Endothelial cell of umbilical vein (primary cell): Measurements from ENCODE around the gene SUPT5H.

Source experiments
- EZH2 ChIP-seq: IDR thresholded peaks from 2 replicates; pipeline ENCODE4 v1.6.1; 2012; ENCODE audit warnings: borderline replicate concordance, low read depth, mild to moderate bottlenecking, moderate library complexity, low read length, inconsistent platforms; ENCODE audit not compliant: severe bottlenecking
- FOS ChIP-seq: IDR thresholded peaks from 2 replicates; pipeline ENCODE4 v1.6.1; 2011; ENCODE audit warnings: mild to moderate bottlenecking, low read length, moderate library complexity, borderline replicate concordance; ENCODE audit not compliant: insufficient read depth
- GATA2 ChIP-seq: IDR thresholded peaks from 2 replicates; pipeline ENCODE4 v1.7.0; 2011; ENCODE audit warnings: low read depth, mild to moderate bottlenecking, moderate library complexity, mixed read lengths, low read length; ENCODE audit not compliant: insufficient read length, insufficient read depth
- JUN ChIP-seq: IDR thresholded peaks from 2 replicates; pipeline ENCODE4 v1.6.1; 2011; ENCODE audit warnings: borderline replicate concordance, low read depth; ENCODE audit not compliant: insufficient read length, insufficient read depth
- POLR2A ChIP-seq: IDR thresholded peaks from 2 replicates; pipeline ENCODE4 v1.6.1; 2012; ENCODE audit warnings: low read depth, mild to moderate bottlenecking, control low read depth, low read length
- POLR2AphosphoS5 ChIP-seq: IDR thresholded peaks from 2 replicates; pipeline ENCODE4 v1.6.1; 2012; ENCODE audit warnings: low read depth, mild to moderate bottlenecking, control low read depth, low read length, moderate library complexity; ENCODE audit not compliant: insufficient read depth
- TF ChIP-seq, protein P1 (sequence below), 2 donors: IDR thresholded peaks; 1 replicate in 1 of 2; 2 replicates in 1 of 2; pipeline ENCODE4 v1.5.1; 2011; ENCODE audit warnings: low read length in 2 of 2, mild to moderate bottlenecking in 2 of 2, moderate library complexity in 2 of 2, control low read depth in 1 of 2, inconsistent platforms in 1 of 2, low read depth in 1 of 2; ENCODE audit not compliant: insufficient read depth in 1 of 2; ENCODE audit errors: extremely low read depth in 1 of 2

DNA sequence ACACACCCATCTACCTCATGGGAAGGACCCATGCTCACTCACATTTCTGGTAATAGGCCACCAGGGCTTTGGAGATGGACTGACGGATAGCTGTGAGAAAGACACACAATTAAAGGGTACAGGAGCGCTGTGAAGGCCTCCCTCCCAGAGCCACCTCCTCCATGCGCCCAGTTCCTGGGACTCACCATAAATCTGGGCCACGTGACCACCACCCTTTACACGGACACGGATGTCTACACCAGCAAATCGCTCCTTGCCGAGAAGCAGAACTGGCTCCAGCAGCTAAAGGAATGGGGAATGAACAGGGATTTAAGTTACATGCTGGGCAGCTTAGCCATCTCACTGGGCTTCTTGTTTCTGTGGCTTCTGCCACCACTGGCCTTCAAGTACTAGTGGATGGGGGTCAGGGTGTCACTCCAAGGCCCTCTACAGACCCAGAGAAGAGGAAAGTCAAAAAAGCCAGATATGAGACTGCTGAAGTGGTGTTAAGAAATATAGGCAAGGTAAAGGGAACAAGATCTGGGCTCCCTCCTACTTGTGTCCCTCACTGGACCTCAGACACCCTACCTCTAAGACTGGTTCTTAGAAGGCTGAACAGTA, 11.8 kb upstream of the SUPT5H start:
- TF ChIP-seq, protein P1, sequence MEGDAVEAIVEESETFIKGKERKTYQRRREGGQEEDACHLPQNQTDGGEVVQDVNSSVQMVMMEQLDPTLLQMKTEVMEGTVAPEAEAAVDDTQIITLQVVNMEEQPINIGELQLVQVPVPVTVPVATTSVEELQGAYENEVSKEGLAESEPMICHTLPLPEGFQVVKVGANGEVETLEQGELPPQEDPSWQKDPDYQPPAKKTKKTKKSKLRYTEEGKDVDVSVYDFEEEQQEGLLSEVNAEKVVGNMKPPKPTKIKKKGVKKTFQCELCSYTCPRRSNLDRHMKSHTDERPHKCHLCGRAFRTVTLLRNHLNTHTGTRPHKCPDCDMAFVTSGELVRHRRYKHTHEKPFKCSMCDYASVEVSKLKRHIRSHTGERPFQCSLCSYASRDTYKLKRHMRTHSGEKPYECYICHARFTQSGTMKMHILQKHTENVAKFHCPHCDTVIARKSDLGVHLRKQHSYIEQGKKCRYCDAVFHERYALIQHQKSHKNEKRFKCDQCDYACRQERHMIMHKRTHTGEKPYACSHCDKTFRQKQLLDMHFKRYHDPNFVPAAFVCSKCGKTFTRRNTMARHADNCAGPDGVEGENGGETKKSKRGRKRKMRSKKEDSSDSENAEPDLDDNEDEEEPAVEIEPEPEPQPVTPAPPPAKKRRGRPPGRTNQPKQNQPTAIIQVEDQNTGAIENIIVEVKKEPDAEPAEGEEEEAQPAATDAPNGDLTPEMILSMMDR (IDR thresholded peaks at IDR 0.05; ENCODE audit: extremely low read depth in 1 of 2, insufficient read depth in 1 of 2, low read depth in 1 of 2, low read length in 2 of 2), result no peak
- TF ChIP-seq JUN (no peak), EZH2 (no peak), FOS (no peak), POLR2A (peak; percentile 27), POLR2AphosphoS5 (peak; percentile 9), GATA2 (no peak)
